GM23248 (cell line): Measurements from ENCODE around the gene KRT23.

ENCODE experiments used
- EZH2 ChIP-seq: fragments of 200-600 bp; sonication (generic); IDR thresholded peaks from 2 replicates; pipeline ENCODE4 v1.6.1; 2018; ENCODE audit warnings: antibody characterized with exemption, mild to moderate bottlenecking; ENCODE audit not compliant: insufficient read depth, poor library complexity, severe bottlenecking
- EZH2phosphoT487 ChIP-seq: fragments of 200-600 bp; sonication (generic); IDR thresholded peaks from 2 replicates; pipeline ENCODE4 v1.6.1; 2018; ENCODE audit warnings: antibody characterized with exemption, moderate library complexity, mild to moderate bottlenecking, low read depth; ENCODE audit not compliant: insufficient read depth

DNA sequence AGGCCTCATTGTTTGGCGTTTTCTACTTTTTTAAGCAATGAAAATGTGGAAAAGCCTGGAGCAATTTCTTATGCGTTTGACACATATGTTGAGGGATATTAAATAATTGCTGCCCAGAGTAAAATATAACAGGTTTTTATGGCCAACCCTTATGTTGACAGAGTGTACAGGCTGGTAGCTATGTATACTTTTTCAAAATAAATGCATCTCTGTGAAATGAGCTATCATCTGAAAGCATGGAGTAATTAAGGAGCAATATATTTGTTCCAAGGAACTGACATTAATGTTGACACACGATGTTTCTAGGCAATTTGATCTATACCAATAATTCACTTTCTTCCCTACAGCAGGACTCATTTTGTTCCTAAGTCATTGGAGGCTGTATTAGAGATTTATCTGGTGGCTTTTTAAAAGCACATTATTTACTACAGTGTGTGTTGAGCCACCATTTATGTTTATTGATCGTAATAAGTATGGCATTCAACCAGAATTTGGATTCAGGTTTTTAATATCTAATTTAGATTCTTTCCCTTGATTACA is 40.5 kb downstream of the KRT23 start:
- TF ChIP-seq EZH2 (no peak), EZH2phosphoT487 (no peak)
